A673 (cell line): ENCODE measurements around the gene FLNC. TPM values are rescaled to one million over a fixed set of nuclear protein-coding genes. Genes with fewer than 3 reads are reported as not detected.

Source experiments
- BruUV-seq: library from RNA; stranded (reverse); fragments of 400-500 nt; replicated peaks from 2 replicates; lab custom pipeline; 2021; lab: Mats Ljungman, UMichigan
- CTCF ChIA-PET: fragments of 300-600 bp; sonication (Branson Sonifier 250); formaldehyde crosslinking; loops from one replicate; lab custom pipeline; 2022; ENCODE audit warnings: antibody characterized with exemption; lab: Charles Lee
- POLR2A ChIA-PET: fragments of 300-600 bp; sonication (Branson Sonifier 250); formaldehyde crosslinking; loops from one replicate; lab custom pipeline; 2022; ENCODE audit warnings: antibody characterized with exemption; ENCODE audit not compliant: low non-redundant PET; lab: Charles Lee
- DNase-seq: peaks from one replicate; pipeline ENCODE4 v3.0.0-alpha.2; 2015; ENCODE audit warnings: low spot score
- H3K27ac ChIP-seq: fragments of 200-600 bp; sonication (generic); 2 replicates; pipeline ENCODE4 v1.5.1; 2016; ENCODE audit warnings: mixed run types, low read depth, mild to moderate bottlenecking, mixed read lengths, antibody characterized with exemption, low read length; ENCODE audit not compliant: poor library complexity, severe bottlenecking
- H3K27me3 ChIP-seq: fragments of 200-600 bp; sonication (generic); replicated peaks from 2 replicates; pipeline ENCODE4 v1.6.1; 2017; ENCODE audit warnings: mixed run types, low read depth, mild to moderate bottlenecking, mixed read lengths, antibody characterized with exemption, low read length; ENCODE audit not compliant: insufficient read depth, poor library complexity
- H3K36me3 ChIP-seq: fragments of 200-600 bp; sonication (generic); 2 replicates; pipeline ENCODE4 v1.6.1; 2016; ENCODE audit warnings: mixed run types, mild to moderate bottlenecking, mixed read lengths, antibody characterized with exemption, low read length; ENCODE audit not compliant: insufficient read depth, poor library complexity, severe bottlenecking
- H3K4me1 ChIP-seq: fragments of 200-600 bp; sonication (generic); 2 replicates; pipeline ENCODE4 v1.6.1; 2017; ENCODE audit warnings: mixed run types, mild to moderate bottlenecking, mixed read lengths, antibody characterized with exemption, low read length; ENCODE audit not compliant: insufficient read depth, poor library complexity, severe bottlenecking
- H3K4me3 ChIP-seq: fragments of 200-600 bp; sonication (generic); 2 replicates; pipeline ENCODE4 v1.5.1; 2016; ENCODE audit warnings: low read depth, mixed run types, mild to moderate bottlenecking, mixed read lengths, low read length; ENCODE audit not compliant: poor library complexity, severe bottlenecking
- H3K9me3 ChIP-seq: fragments of 200-600 bp; sonication (generic); 2 replicates; pipeline ENCODE4 v1.6.1; 2016; ENCODE audit warnings: mixed run types, low read depth, mild to moderate bottlenecking, mixed read lengths, antibody characterized with exemption, low read length; ENCODE audit not compliant: poor library complexity, severe bottlenecking
- CTCF ChIP-seq: fragments of 300-800, 200-600 bp; sonication (generic); conservative IDR thresholded peaks from 2 replicates; pipeline ENCODE4 v1.5.1; 2017; ENCODE audit warnings: low read depth, mild to moderate bottlenecking, antibody characterized with exemption, low read length, moderate library complexity, mixed read lengths
- EZH2 ChIP-seq: fragments of 200-600 bp; sonication (generic); IDR thresholded peaks from 2 replicates; pipeline ENCODE4 v1.6.1; 2017; ENCODE audit warnings: borderline replicate concordance, low read depth, mild to moderate bottlenecking, mixed read lengths, antibody characterized with exemption, low read length; ENCODE audit not compliant: poor library complexity, severe bottlenecking
- intact Hi-C: fragments of 100-400 bp; cut with micrococcal nuclease; formaldehyde crosslinking; loops from one replicate; pipeline ENCODE4 v1.10.0; 2022; ENCODE audit not compliant: unreplicated experiment
- total RNA-seq: library from RNA; stranded (reverse); gene quantifications from 2 replicates; pipeline ENCODE4 v1.2.3, GENCODE V29; 2021

Gene FLNC
- total RNA-seq, 1 experiment from 2014 or later = 6.5 TPM

- no TSS peak for BruUV-seq
- H3K27ac ChIP-seq = no peak overlapping the region
- CTCF ChIA-PET = no interaction called here
- no peak overlapping the region for H3K4me3 ChIP-seq
- H3K27me3 ChIP-seq = no peaks in the 10 kb centered on the region
- no peaks in the 10 kb centered on the region for H3K36me3 ChIP-seq
- H3K9me3 ChIP-seq = no peaks in the 10 kb centered on the region
- no peaks in the 10 kb centered on the region for H3K4me1 ChIP-seq
- no peak for DNase-seq
- no peak for TF ChIP-seq CTCF
- TF ChIP-seq EZH2 = no peak
- POLR2A ChIA-PET = interaction anchor here (0.5 kb wide), 1 partner anchor 40 kb away, joined by 5 read pairs; no protein-coding TSS in a partner anchor
- intact Hi-C loops = no loop called here
Observed at GRCh38 chr7:128821724-128822123, 8.5 kb upstream of the FLNC start.

GRCh38 chr7:128826512-128826911 lies 3.7 kb upstream of the FLNC start:
- Histone ChIP-seq H3K27me3 (no peaks in the 10 kb centered on the region), H3K4me1 (peaks cover 10% of the 10 kb centered on the region), H3K27ac (no peak overlapping the region), H3K4me3 (no peak overlapping the region), H3K9me3 (no peaks in the 10 kb centered on the region), H3K36me3 (no peaks in the 10 kb centered on the region)
- no peak for DNase-seq
- BruUV-seq = no TSS peak
- ChIA-PET POLR2A (no interaction called here), CTCF (no interaction called here)
- no peak for TF ChIP-seq CTCF
- no peak for TF ChIP-seq EZH2
- intact Hi-C loops = no loop called here

DNA sequence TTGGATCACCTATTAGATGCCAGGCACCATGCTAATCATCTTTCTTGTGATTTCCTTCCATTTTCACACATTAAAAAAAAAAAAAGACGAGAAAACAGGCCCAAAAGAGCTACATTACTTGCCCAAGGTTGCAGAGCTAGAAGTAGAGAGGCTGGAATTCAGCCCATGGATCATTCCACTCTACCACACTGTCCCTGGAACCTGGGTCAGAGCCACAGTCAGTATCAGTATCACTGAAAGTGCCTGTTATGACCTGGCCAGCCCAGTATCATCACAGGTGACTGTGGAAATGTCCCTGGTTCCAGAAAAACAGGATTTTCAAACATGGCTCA lies 3.3 kb upstream of the FLNC start:
- TF ChIP-seq EZH2 (no peak), CTCF (no peak)
- H3K27ac ChIP-seq = no peak overlapping the region
- POLR2A ChIA-PET = no interaction called here
- H3K36me3 ChIP-seq = no peaks in the 10 kb centered on the region
- no peak for DNase-seq
- H3K4me3 ChIP-seq = no peak overlapping the region
- H3K4me1 ChIP-seq = peaks cover 14% of the 10 kb centered on the region
- H3K9me3 ChIP-seq = no peaks in the 10 kb centered on the region
- intact Hi-C loops = no loop called here
- BruUV-seq = no TSS peak
- no peaks in the 10 kb centered on the region for H3K27me3 ChIP-seq
- CTCF ChIA-PET = no interaction called here
